H9 (cell line): ENCODE results near the gene ASIC3. TPM values are rescaled to one million over a fixed set of nuclear protein-coding genes. Genes with fewer than 3 reads are reported as not detected.

Experiments
- DNase-seq: peaks from one replicate; pipeline ENCODE4 v3.0.0-alpha.2; 2017
- H2AFZ ChIP-seq: one replicate; pipeline ENCODE4 v1.6.1; 2013; ENCODE audit warnings: mild to moderate bottlenecking, low read length, control low read depth, moderate library complexity
- H2AK5ac ChIP-seq: 2 replicates; pipeline ENCODE4 v1.6.1; 2013; ENCODE audit warnings: low read length, control low read depth, mixed read lengths; ENCODE audit not compliant: insufficient read length
- H2BK120ac ChIP-seq: one replicate; pipeline ENCODE4 v1.6.1; 2013; ENCODE audit warnings: low read depth, mild to moderate bottlenecking, low read length, control low read depth, inconsistent platforms; ENCODE audit not compliant: poor library complexity, severe bottlenecking
- H2BK12ac ChIP-seq: 2 replicates; pipeline ENCODE4 v1.6.1; 2013; ENCODE audit warnings: low read length, control low read depth, mixed read lengths, low read depth; ENCODE audit not compliant: insufficient read length
- H2BK15ac ChIP-seq: 2 replicates; pipeline ENCODE4 v1.6.1; 2013; ENCODE audit warnings: low read depth, low read length, control low read depth
- H2BK20ac ChIP-seq: one replicate; pipeline ENCODE4 v1.6.1; 2013; ENCODE audit warnings: low read depth, mild to moderate bottlenecking, low read length, control low read depth, inconsistent platforms; ENCODE audit not compliant: poor library complexity, severe bottlenecking
- H2BK5ac ChIP-seq: 2 replicates; pipeline ENCODE4 v1.6.1; 2013; ENCODE audit warnings: low read length, control low read depth, mixed read lengths; ENCODE audit not compliant: insufficient read length
- H3K14ac ChIP-seq: 2 replicates; pipeline ENCODE4 v1.6.1; 2013; ENCODE audit warnings: low read length, control low read depth; ENCODE audit not compliant: insufficient read depth
- H3K18ac ChIP-seq: 2 replicates; pipeline ENCODE4 v1.6.1; 2013; ENCODE audit warnings: low read depth, mild to moderate bottlenecking, mixed read lengths, low read length, control low read depth; ENCODE audit not compliant: insufficient read length
- H3K23ac ChIP-seq: 2 replicates; pipeline ENCODE4 v1.6.1; 2013; ENCODE audit warnings: low read length, control low read depth, mixed read lengths, low read depth; ENCODE audit not compliant: insufficient read length
- H3K23me2 ChIP-seq: 2 replicates; pipeline ENCODE4 v1.6.1; 2013; ENCODE audit warnings: low read depth, mild to moderate bottlenecking, mixed read lengths, low read length, control low read depth; ENCODE audit not compliant: insufficient read length, poor library complexity, severe bottlenecking
- H3K27ac ChIP-seq: 2 replicates; pipeline ENCODE4 v1.5.1; 2013; ENCODE audit warnings: low read length, control low read depth, mixed read lengths, low read depth; ENCODE audit not compliant: insufficient read length
- H3K27me3 ChIP-seq: 2 replicates; pipeline ENCODE4 v1.6.1; 2013; ENCODE audit warnings: low read length, control low read depth, inconsistent platforms; ENCODE audit not compliant: insufficient read depth
- H3K4ac ChIP-seq: 2 replicates; pipeline ENCODE4 v1.6.1; 2013; ENCODE audit warnings: low read depth, mild to moderate bottlenecking, control low read depth, inconsistent platforms, low read length, moderate library complexity
- H3K4me1 ChIP-seq: 2 replicates; pipeline ENCODE4 v1.6.1; 2013; ENCODE audit warnings: low read length, control low read depth, inconsistent platforms; ENCODE audit not compliant: insufficient read depth
- H3K4me2 ChIP-seq: 2 replicates; pipeline ENCODE4 v1.6.1; 2013; ENCODE audit warnings: low read length, control low read depth, mixed read lengths; ENCODE audit not compliant: insufficient read length, insufficient read depth
- H3K56ac ChIP-seq: 2 replicates; pipeline ENCODE4 v1.6.1; 2013; ENCODE audit warnings: low read depth, mild to moderate bottlenecking, mixed read lengths, low read length, control low read depth; ENCODE audit not compliant: insufficient read length
- H3K79me1 ChIP-seq: 2 replicates; pipeline ENCODE4 v1.6.1; 2013; ENCODE audit warnings: low read depth, mild to moderate bottlenecking, moderate library complexity, low read length, control low read depth, inconsistent platforms; ENCODE audit not compliant: insufficient read depth, poor library complexity, severe bottlenecking
- H3K79me2 ChIP-seq: 2 replicates; pipeline ENCODE4 v1.6.1; 2013; ENCODE audit warnings: low read length, control low read depth, inconsistent platforms; ENCODE audit not compliant: insufficient read depth
- H3K9ac ChIP-seq: 2 replicates; pipeline ENCODE4 v1.6.1; 2013; ENCODE audit warnings: low read length, control low read depth, mixed read lengths; ENCODE audit not compliant: insufficient read length; ENCODE audit errors: extremely low read depth
- H3K9me3 ChIP-seq: one replicate; pipeline ENCODE4 v1.6.1; 2013; ENCODE audit warnings: low read depth, low read length, inconsistent platforms; ENCODE audit not compliant: control insufficient read depth
- H3T11ph ChIP-seq: one replicate; pipeline ENCODE4 v1.6.1; 2013; ENCODE audit warnings: mild to moderate bottlenecking, low read length, control low read depth, inconsistent platforms
- H4K20me1 ChIP-seq: one replicate; pipeline ENCODE4 v1.6.1; 2013; ENCODE audit not compliant: control insufficient read depth, insufficient read length, insufficient read depth
- H4K5ac ChIP-seq: 2 replicates; pipeline ENCODE4 v1.6.1; 2013; ENCODE audit warnings: low read depth, mild to moderate bottlenecking, mixed read lengths, low read length, control low read depth; ENCODE audit not compliant: insufficient read length
- H4K8ac ChIP-seq: replicated peaks from 2 replicates; pipeline ENCODE4 v1.6.1; 2013; ENCODE audit warnings: low read length, control low read depth, mixed read lengths, low read depth; ENCODE audit not compliant: insufficient read length
- H4K91ac ChIP-seq: 2 replicates; pipeline ENCODE4 v1.6.1; 2013; ENCODE audit warnings: low read depth, mild to moderate bottlenecking, moderate library complexity, mixed read lengths, low read length, control low read depth; ENCODE audit not compliant: insufficient read length
- H3K27ac Mint-ChIP-seq, 3 experiments: 2 replicates in 2 of 3; 3 replicates in 1 of 3; pipeline ENCODE4 v1.8.0; 2020 to 2021; ENCODE audit warnings: mixed read lengths in 3 of 3, mild to moderate bottlenecking in 1 of 3, moderate library complexity in 1 of 3
- H3K27me3 Mint-ChIP-seq: 2 replicates; pipeline ENCODE4 v1.8.0; 2021; ENCODE audit warnings: low read depth, mild to moderate bottlenecking, moderate library complexity, mixed read lengths
- H3K36me3 Mint-ChIP-seq, 3 experiments: 2 replicates in 2 of 3; 3 replicates in 1 of 3; pipeline ENCODE4 v1.8.0; 2020 to 2021; ENCODE audit warnings: low read depth in 3 of 3, mixed read lengths in 3 of 3; ENCODE audit not compliant: insufficient read depth in 1 of 3
- H3K4me1 Mint-ChIP-seq, 2 experiments: 2 replicates each; pipeline ENCODE4 v1.8.0; 2020; ENCODE audit warnings: mixed read lengths in 2 of 2
- H3K4me3 Mint-ChIP-seq, 2 experiments: 2 replicates in 1 of 2; 3 replicates in 1 of 2; pipeline ENCODE4 v1.8.0; 2020 to 2021; ENCODE audit warnings: mild to moderate bottlenecking in 2 of 2, mixed read lengths in 2 of 2, moderate library complexity in 1 of 2
- H3K9me3 Mint-ChIP-seq, 2 experiments: 2 replicates in 1 of 2; 3 replicates in 1 of 2; pipeline ENCODE4 v1.8.0; 2020; ENCODE audit warnings: mild to moderate bottlenecking in 2 of 2, mixed read lengths in 2 of 2, moderate library complexity in 1 of 2
- CTCF ChIP-seq: fragments of 200-600 bp; sonication (generic); conservative IDR thresholded peaks from 3 replicates; pipeline ENCODE4 v1.8.0; 2021; ENCODE audit warnings: antibody characterized with exemption, mild to moderate bottlenecking
- WGBS: extraction: QIAGEN DNeasy Blood & Tissue Kit; methylation state at CpG from one replicate; pipeline ENCODE4 v1.1.7; 2013; ENCODE audit warnings: missing lambda C conversion rate, low lambda C conversion rate, mixed read lengths; ENCODE audit not compliant: insufficient read length; ENCODE audit errors: extremely low coverage; 5-methylcytosine and 5-hydroxymethylcytosine counted together
- total RNA-seq: library from RNA; stranded (reverse); gene quantifications from 2 replicates; pipeline ENCODE4 v1.2.1, GENCODE V29; 2021

ASIC3 gene
- total RNA-seq, 1 experiment from 2014 or later, result 1.7 TPM

- Histone ChIP-seq H3K27ac (no peak overlapping the region), H3K56ac (no peak overlapping the region), H3K9ac (no peak overlapping the region), H2BK15ac (no peak overlapping the region), H2BK20ac (no peak overlapping the region), H3K4ac (no peak overlapping the region), H3K9me3 (no peaks in the 10 kb centered on the region), H4K8ac (no peak overlapping the region), H4K20me1 (no peaks in the 10 kb centered on the region), H3K79me1 (no peaks in the 10 kb centered on the region), H3K4me2 (no peak overlapping the region), H2BK120ac (no peak overlapping the region), H4K5ac (no peak overlapping the region), H3K23me2 (no peaks in the 10 kb centered on the region), H2AFZ (no peak overlapping the region), H3K27me3 (no peaks in the 10 kb centered on the region), H3K14ac (no peak overlapping the region), H2BK12ac (no peak overlapping the region), H3K4me1 (no peaks in the 10 kb centered on the region; the same call in 1 of the 2 replicates), H3K23ac (no peak overlapping the region), H3K18ac (no peak overlapping the region), H3K79me2 (no peaks in the 10 kb centered on the region), H3T11ph (no peak overlapping the region), H2AK5ac (no peak overlapping the region), H4K91ac (no peak overlapping the region), H2BK5ac (no peak overlapping the region)
- Mint-ChIP-seq H3K27me3 (peaks cover 1% of the 10 kb centered on the region), H3K4me3 (no peak overlapping the region), H3K36me3 (peaks cover 0 to 2% (median 0%) of the 10 kb centered on the region in 3 experiments; a peak in 1 of 7 replicates), H3K9me3 (no peaks in the 10 kb centered on the region), H3K4me1 (peaks cover 0 to 9% of the 10 kb centered on the region in 2 experiments; a peak in 2 of 4 replicates), H3K27ac (no peak overlapping the region)
- TF ChIP-seq CTCF, result no peak
- WGBS, result no CpG with 5 or more reads among the region's 12 CpGs
- no peak for DNase-seq
Observed at GRCh38 chr7:150999001-150999400, 49.3 kb upstream of the ASIC3 start.
